ENCODE data around the gene TBCA. TPM values are rescaled to one million over a fixed set of nuclear protein-coding genes. Genes with fewer than 3 reads are reported as not detected.

Gene TBCA
- total RNA-seq, 4 donors from 2014 or later: 44.7 to 178 (median 70.5) TPM

GRCh38 chr5:77650686-77651085 is 125.5 kb downstream of the TBCA start:
- peaks cover 0 to under 1% (median 0%) of the 10 kb centered on the region in 4 donors for H3K4me1 ChIP-seq
- TF ChIP-seq POLR2A (IDR thresholded peaks at IDR 0.05): no peak
- no peak for TF ChIP-seq CTCF (IDR thresholded peaks at IDR 0.05)
- H3K27me3 ChIP-seq: peaks cover 0 to 3% of the 10 kb centered on the region in 2 donors
- H3K9me3 ChIP-seq: no peaks in the 10 kb centered on the region
- H3K36me3 ChIP-seq: no peaks in the 10 kb centered on the region
- no peak overlapping the region for H3K27ac ChIP-seq
- DNase-seq: no peak
- no peak overlapping the region for H3K4me3 ChIP-seq

- no peak overlapping the region for H3K4me3 ChIP-seq
- peaks cover 0 to 6% (median 3%) of the 10 kb centered on the region in 4 donors for H3K4me1 ChIP-seq
- H3K27me3 ChIP-seq: peaks cover 0 to 7% of the 10 kb centered on the region in 2 donors
- H3K36me3 ChIP-seq: no peaks in the 10 kb centered on the region
- DNase-seq: no peak
- H3K9me3 ChIP-seq: no peaks in the 10 kb centered on the region
- H3K27ac ChIP-seq: no peak overlapping the region
- TF ChIP-seq CTCF (IDR thresholded peaks at IDR 0.05): no peak
- no peak for TF ChIP-seq POLR2A (IDR thresholded peaks at IDR 0.05)
Observed at GRCh38 chr5:77649776-77650175, 126.4 kb downstream of the TBCA start.

- H3K27ac ChIP-seq: no peak overlapping the region
- H3K4me1 ChIP-seq: peaks cover 0 to 11% (median 3%) of the 10 kb centered on the region in 4 donors
- no peak for DNase-seq
- no peaks in the 10 kb centered on the region for H3K9me3 ChIP-seq
- no peaks in the 10 kb centered on the region for H3K36me3 ChIP-seq
- H3K4me3 ChIP-seq: no peak overlapping the region
- TF ChIP-seq POLR2A (IDR thresholded peaks at IDR 0.05): no peak
- TF ChIP-seq CTCF (IDR thresholded peaks at IDR 0.05): no peak
- peaks cover 0 to 41% of the 10 kb centered on the region in 2 donors for H3K27me3 ChIP-seq
Observed at GRCh38 chr5:77645995-77646639, 130.0 kb downstream of the TBCA start.

- H3K36me3 ChIP-seq: no peaks in the 10 kb centered on the region
- H3K27me3 ChIP-seq: peaks cover 0 to 49% of the 10 kb centered on the region in 2 donors
- H3K9me3 ChIP-seq: peaks cover 0 to 3% (median 0%) of the 10 kb centered on the region in 4 donors
- DNase-seq: peak in 2 of 3 donors; percentile 21 to 59
- H3K4me3 ChIP-seq: peak overlapping the region in 3 of 4 donors; percentile 30 to 50 (median 37)
- no peak overlapping the region for H3K27ac ChIP-seq
- TF ChIP-seq POLR2A (IDR thresholded peaks at IDR 0.05): no peak
- peak in 5 of 6 experiments; percentile 30 to 57 (median 41) for TF ChIP-seq CTCF (IDR thresholded peaks at IDR 0.05)
- peaks cover 0 to 18% (median 3%) of the 10 kb centered on the region in 4 donors for H3K4me1 ChIP-seq
Observed at GRCh38 chr5:77645158-77645994, 130.8 kb downstream of the TBCA start.

GRCh38 chr5:77644371-77645157 is 131.6 kb downstream of the TBCA start:
- DNase-seq: no peak
- Histone ChIP-seq H3K4me3 (peak overlapping the region in 2 of 4 donors; percentile 37 to 50), H3K27ac (no peak overlapping the region), H3K27me3 (peaks cover 0 to 56% of the 10 kb centered on the region in 2 donors), H3K9me3 (peaks cover 0 to 3% (median 0%) of the 10 kb centered on the region in 4 donors), H3K4me1 (peaks cover 0 to 20% (median 3%) of the 10 kb centered on the region in 4 donors), H3K36me3 (no peaks in the 10 kb centered on the region)
- TF ChIP-seq POLR2A (IDR thresholded peaks at IDR 0.05) (no peak), CTCF (IDR thresholded peaks at IDR 0.05) (no peak)

Data from Peyer's patch (tissue), 4 donors.